Stimulated activated CD8-positive, alpha-beta memory T cell treated with anti-CD3 and anti-CD28 coated beads, Interleukin-7, amount 100 ng/mL, for 24 hours (primary cell): ENCODE data around the gene VPS39.

Experiments
- DNase-seq: peaks from one replicate; pipeline ENCODE4 v3.0.0-alpha.2; 2020; ENCODE audit warnings: low read depth

VPS39 gene

DNA sequence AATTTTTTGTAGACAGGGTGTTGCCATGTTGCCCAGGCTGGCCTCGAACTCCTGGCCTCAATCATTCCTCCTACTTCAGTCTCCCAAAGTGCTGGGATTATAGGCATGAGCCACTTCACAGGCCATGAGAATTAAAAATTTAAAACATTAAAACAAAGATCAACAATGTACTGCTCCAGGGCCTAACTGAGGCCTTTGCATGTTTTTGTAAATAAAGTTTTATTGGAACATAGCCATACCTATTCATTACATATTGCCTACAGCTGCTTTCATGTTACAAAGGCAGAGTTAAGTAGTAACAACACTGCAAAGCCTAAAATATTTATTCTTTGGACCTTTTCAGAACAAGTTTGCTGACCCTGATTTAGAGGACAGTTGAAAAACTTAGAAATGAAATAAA lies 9.6 kb downstream of the VPS39 start:
- no peak for DNase-seq

DNA sequence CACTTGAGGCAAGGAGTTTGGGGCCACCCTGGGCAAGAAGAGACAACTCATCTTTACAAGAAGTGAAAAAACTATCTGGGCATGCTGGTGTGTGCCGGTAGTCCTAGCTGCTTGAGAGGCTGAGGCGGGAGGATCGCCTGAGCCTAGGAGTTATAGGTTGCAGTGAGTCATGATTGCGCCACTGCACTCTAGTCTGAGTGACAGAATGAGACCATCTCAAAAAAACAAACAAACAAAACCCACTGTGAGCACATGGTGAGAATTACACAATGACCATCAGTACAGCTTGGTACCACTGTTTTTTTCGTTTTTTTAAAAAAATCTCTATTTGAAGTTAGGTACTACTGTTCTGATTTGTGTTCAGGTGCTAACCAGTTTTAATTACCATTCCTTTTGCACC lies 13.6 kb downstream of the VPS39 start:
- no peak for DNase-seq

DNA sequence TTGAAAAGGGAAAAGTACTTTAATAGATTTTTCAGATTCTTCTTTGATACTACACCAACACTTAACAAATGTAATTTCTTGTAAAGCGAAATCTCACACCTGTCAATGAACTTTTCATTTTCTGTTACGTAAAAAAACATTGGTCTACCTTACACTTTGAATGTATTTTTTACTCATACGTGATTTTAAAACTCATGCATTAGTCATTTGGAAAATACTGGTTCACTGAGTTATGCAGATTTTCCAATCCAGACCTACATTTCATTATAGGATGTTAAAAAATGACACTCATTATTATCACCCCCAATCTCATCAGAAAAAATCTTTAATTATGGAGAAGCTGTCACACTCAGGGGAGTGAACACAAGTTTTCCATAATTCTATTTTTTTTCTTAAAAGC lies 14.7 kb downstream of the VPS39 start:
- no peak for DNase-seq

DNA sequence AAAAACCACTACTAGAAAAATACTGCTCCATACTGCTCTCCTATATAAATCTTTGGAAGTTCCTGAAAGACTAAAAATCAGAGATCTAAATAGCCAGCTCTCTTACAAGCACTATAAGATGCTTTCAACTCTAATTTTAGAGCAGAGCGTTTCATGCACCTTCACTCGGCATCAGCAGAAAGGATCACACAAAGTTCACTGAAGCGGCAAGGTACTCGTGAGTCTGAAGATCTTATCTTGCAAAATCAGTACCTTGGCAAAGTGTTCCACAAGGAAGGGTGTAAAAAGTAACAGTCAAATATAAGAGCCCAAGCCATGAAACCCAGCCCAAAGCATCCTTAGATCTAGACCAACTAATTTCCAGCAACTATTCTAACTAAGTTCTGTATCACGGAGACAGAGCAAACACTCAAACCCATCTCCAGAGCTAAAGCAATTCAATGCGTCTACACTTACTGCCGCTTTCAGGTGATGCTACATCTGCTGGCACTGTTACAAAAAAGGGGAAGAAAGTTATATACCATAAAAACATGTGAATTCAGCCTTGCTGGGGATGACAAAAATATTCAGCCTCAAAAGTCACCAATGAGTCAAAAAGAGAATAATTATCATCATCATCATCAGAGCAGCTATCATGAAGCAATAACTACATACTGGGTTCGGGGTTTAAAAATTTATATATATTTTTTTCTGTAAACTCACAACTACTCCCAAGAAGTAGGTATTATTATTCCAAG lies 16.3 kb downstream of the VPS39 start:
- no peak for DNase-seq

DNA sequence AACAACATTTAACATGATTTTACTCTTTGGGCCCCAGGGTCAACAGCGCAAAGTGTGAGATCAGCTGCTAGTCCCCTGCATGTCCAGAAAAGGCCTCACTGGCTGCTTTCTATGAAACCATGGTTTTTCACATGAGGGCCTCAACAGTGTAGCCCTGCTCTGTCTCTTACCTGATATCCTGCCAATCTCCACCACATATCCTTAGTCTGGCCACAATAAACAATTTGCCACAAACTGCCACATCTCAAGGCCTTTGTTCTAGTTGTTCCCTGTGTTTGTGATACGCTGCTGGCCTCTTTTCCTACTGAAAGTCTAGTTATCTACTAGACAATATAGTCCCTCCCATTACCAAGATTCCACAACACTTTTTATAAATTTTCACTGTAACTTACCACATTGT lies 17.7 kb downstream of the VPS39 start:
- DNase-seq = no peak

DNA sequence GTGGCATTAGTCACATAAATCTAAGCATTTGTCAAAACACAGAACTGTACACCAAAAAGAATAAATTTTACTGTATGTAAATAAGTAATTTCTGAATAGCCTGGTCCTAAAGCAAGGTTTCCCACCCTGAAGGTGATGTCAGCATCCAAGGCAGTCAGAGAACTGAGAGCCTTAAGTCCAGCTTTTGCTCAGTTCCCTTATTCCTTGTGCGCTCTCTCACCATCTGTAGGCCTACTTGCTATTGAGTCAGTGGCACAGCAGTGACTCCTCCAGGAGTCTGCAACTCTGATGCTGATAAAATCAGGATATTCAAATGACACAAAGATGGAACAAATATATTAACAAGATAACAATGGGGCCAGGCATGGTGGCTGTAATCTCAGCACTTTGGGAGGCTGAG lies 22.3 kb downstream of the VPS39 start:
- DNase-seq = no peak

DNA sequence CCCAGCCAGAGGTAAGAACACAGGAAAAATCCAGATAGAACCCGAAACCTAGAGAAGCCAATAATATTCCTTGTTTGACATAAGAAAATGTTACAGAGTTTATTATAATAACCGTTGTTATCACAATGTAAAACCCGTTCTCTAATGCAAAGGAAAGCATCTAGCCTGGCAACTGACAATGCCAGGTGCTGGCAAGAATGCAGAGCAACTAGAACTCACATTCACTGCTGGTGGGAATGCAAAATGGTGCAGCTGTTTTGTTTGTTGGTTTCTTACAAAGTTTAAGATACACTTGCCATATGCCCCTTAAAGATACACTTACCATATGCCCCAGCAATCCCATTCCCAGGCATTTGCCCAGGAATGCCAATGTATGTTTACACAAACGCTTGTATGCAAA lies 23.4 kb downstream of the VPS39 start:
- DNase-seq = no peak

DNA sequence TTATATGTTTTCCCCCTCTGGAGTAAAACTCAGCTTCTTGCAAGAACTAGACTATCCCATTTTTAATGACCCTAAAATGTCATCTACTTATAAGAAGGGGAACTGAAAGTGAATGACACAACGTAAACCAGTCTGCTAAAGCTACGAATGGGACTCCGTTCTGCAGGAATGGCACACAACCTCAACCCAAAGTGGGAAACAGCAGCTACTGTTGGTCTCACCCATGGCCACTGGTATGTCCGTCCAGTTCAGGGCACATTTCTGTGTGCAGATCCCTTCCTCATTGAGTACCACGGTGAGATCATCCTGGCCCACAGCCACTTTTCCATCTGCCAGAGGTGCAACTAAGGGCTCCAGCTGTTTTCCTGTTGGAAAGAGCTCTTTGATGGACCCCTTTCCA lies 23.8 kb downstream of the VPS39 start:
- DNase-seq = no peak

DNA sequence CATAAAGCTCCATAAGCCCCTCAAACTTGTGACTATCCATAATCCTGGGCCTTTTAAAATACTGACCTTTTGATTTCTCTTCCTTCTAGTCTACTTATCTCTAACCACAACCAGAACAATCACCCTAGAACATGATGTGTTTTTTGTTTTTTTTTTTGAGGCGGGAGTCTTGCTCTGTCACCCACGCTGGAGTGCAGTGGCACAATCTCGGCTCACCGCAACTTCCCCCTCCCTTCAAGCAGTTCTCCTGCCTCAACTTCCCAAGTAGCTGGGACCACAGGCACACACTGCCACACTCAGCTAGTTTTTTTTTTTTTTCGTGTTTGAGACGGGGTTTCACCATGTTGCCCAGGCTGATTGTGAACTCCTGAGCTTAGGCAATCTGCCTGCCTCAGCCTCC lies 25.1 kb downstream of the VPS39 start:
- no peak for DNase-seq

DNA sequence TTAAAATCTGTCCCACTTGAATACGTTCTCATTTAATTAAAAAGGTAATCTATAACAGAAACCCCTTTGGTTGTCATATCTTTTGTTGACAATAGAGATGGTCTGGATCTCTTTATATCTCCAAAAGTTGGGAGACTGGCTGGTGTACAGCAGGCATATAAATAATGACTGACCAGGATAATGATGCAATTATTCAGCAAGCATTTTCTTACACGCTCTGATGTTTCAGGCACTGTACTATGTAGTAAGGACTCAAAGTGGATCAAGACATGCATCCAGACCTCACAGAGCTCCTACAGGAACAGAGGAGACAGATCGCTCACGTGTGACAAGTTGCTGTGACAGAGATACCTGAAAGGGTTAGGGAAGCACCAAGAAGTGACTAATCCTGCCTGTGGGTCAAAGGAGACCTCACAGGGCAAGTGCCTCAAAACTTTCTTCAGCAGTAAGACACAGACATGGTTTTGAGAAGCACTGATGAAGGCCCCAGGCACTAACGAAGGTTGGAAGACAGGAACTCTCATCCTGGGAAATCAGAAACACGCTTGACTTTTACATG lies 25.7 kb downstream of the VPS39 start:
- no peak for DNase-seq

DNA sequence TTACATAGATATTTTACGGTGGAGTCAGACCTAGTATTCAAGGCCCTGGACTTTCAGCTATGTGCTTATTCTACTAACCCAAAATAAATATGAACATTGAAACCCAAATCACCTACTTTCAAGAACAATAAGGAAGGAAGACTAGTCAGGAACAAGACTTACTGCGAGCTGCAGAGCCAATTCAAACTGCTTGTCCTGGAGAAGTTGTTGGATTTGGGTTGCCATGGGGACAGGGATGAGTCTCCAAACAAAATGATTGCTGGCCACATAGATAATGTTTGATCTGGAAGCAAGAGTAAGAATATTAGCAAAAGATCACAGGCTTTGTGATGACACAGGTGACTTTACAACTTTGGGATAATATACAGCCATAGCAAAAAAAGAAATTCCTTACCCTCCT lies 30.0 kb downstream of the VPS39 start:
- DNase-seq = no peak

DNA sequence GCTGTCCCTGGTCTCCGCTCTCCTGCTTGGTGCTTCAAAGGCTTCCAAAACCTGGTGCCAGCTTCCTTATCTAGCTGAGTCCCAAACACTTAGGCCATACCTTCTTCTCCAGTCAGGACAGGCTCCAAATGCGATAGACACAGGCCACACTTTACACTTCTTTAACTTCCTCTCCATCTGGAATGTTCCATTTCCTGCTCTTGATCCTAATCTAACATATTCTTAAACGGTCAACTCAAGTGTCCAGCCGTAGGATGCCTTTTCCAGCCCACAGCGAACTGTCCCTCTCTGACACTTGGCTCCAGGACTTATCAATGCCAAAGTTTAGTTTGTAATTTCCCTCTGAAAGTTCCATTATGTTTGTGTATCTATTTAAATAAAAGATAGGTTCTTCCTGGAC lies 32.4 kb downstream of the VPS39 start:
- DNase-seq = no peak

DNA sequence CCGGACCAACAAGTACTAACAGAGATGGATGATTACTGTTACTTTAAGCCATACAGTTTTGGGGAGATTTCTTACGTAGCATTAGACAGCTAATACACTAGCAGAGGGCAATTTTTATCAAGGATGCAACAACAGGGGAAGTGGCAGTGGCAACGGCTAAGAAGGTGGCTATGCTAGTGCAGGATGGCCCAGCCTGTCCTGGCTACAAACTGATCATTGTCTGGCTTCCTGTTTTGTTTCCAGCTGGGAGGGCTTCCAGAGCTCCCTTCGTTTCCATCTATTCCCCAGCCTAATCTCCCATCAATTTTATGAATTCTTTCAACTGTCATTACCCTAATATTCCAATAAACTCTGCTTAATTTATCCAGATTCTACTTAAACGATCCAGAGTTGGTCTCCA lies 35.6 kb downstream of the VPS39 start:
- DNase-seq = no peak

DNA sequence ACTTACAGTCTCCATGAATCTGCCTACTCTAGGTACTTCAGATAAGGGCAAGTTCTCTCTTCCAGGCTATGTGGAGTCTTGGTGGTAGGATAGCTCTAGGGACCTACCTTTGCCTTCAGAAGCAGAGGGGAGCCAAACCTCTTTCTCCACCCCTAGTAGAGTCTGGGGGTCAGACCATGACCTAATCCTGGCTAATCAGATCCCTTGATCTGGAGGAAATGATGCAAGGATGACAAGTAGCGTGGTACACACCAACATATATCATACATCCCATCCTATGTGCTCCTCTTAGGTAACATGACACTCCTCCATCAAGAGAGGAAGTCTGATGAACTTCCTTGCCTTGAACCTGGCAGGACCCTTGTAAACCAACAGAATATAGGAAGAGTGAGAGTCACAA lies 36.3 kb downstream of the VPS39 start:
- DNase-seq = no peak

DNA sequence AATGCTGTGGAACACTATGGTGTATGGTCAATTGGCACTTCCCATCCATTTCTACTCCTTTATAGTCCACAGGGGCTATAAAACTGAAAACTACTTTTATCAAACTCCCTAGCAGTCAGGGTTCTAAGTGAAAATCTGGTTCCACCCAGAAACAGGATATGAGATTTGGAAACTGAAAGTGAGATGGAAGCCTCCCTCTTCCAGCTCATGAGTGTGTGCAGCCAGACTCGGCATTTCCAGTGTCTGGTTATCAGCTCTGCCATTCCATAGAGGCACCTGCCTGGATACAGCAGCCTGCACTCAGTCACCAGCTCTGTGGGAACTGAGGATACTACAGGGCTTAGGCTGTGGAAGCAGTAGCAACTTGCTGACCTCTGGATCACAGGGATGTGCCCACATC lies 37.0 kb downstream of the VPS39 start:
- no peak for DNase-seq

DNA sequence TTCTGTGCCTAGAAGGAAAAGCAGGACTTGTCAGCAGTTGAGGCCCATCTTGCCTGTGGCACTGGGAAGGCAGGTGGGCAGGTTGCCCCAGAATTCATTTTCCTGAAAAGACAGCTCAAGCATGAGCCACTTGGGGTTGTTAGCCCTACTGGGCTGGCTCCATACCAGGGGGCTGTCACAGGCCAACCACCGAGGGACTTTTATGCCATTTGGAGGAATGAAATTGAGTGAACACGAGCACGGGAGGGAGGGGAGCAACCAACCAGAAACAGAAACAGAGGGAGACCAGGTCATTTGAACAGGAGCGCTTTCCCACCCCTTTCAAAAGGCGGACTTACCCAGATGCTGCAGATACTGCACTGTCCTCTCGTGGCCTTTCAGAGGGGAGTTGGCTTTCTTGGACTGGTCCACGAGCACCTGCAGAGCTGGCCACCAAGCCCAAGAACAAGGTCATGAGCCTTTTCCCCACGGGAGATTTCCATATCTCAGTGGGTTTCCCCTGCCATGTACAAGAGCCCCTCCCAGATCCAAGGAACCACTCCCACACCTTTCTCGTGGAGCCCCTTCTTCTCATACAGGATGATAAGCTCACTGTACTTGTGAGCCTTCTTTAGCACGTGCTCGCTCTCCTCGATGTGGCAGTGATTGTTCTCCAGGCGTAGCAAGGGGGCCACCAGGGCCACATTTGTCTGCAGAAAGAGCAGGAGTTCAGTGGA lies 41.7 kb downstream of the VPS39 start:
- DNase-seq = no peak

DNA sequence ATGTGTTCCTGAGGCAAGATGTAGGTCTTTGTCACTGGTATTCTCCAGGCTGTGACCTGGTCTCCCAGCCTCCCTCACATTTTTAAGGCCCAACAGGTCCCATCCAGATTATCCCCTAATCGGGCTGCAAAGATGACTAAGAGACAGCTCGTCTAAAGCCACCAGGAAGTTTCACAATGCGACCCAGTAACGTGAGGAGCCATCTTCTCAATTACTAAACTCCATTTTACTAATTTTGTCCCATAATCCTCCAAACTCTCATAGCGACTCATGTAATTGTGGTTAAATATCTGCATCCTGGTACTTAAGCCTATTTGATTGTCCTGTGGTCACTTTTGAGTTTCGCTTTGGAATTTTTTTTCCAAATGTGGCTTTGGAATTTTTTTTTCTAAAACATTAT lies 43.0 kb downstream of the VPS39 start:
- DNase-seq = no peak

DNA sequence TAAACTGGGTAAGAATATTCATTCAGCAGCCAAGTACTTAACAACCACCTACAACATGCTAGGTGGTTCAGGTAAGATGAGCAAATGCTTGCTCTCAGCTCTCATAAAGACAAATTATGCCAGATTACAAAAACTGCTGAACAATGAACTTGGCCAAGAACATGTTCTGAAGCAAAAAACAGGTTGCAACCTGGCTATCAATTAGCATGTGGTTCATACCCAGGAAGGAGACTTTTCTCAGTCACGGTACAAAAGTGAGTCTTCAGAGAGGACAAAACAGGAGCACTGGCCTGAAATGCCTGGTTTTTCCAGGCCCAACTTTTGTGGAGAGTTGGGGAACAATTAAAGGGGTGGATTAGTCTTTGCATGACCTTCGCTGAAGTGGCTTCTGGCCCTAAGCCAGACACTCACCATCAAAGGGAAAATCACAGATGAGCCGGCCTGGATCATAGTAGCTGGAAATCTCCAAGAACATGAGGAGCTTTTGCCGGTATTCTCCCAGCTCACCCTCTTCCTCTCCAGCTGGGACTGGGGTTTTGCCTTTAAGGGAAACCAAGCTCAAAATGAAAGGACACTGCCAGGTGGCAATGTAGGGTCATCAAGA lies 44.1 kb downstream of the VPS39 start:
- no peak for DNase-seq

DNA sequence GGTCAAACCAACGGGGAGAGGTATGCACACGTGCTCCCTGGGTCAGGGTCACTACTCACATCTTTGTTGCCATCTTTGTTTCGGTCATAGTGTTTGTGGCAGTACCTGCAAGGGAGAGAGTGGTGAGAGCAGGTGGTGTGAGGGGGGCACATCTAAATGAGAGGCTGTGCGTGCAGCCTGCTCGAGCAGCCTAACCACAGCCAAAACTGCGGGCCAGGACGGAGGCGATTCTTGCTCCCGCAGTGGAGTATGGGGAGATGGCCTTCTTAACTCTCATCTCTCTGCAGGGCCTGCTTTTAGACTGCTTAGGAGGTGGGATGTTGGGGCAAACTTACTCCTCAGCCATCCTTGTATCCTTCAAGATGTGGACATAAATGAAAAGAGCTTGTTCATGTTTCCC lies 44.8 kb downstream of the VPS39 start:
- DNase-seq = no peak

DNA sequence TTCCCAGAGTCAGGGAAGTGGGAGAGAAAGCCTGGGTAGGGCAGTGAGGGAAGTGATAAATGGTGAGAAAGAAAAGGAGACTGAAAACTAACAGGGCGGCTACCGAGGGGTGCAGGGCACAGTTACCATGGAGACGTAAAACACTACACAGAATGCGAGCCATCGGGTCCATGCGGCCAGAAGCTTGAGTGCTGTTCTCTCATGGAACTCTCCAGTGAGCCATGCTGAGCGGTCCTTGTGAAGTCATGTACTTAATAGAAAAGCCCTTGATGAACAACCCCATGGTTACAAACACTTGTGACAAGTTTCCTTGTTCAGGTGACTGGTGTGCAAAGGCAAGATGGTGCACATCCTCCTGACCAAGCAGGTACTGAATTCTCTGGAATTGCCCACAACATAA lies 48.0 kb downstream of the VPS39 start:
- no peak for DNase-seq

DNA sequence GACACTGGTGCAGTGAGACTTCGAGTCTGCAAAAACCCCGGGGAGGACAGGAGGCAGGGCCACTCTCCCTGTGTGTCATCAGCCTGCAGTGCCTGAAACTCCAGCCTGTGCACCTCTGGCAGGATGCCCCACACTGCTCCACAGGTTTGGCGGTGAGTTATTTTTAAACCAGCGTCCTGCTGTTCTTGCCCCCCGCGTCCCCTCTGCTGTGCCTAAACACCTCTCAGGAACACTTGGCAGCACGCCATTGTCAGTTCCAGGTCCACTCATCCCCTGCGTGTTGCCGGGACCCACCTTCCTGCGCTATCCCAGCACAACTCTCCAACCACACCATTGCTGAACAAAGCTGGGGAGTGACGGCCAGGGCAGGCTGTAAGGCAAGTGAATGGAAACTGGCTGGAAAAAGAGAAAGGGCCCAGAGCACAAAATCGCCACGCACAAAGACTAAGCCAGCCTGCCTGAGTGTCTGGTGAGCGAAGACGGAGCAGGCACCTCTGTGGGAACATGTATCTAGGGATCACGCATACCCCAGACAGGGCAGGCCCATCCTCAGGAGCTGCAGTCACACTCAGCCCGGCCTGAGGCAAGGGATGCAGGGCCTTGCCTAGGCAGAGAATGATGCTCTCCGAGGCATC lies 48.6 kb downstream of the VPS39 start:
- DNase-seq = no peak

DNA sequence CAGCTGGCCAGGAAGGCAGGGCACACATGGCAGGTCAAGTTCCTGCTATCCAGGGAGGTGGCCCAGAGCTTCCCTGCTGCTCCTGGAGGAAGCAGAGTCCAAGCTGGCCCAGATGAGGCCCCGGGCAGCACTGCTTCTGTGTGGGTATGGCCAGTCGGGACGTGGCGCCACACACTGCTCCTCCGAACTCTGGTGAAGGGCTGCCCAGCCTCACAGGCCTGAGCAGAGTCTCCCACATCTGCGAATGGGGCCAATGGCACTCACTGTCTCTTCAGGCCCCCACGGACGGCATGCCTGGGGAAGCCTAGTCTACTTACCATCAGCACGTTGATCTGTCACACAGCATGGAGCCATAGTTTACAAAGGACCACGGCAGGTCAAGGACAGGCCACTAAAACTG lies 49.2 kb downstream of the VPS39 start:
- no peak for DNase-seq
